Measurements from ENCODE around the gene SLC2A14.

Gene SLC2A14

DNA sequence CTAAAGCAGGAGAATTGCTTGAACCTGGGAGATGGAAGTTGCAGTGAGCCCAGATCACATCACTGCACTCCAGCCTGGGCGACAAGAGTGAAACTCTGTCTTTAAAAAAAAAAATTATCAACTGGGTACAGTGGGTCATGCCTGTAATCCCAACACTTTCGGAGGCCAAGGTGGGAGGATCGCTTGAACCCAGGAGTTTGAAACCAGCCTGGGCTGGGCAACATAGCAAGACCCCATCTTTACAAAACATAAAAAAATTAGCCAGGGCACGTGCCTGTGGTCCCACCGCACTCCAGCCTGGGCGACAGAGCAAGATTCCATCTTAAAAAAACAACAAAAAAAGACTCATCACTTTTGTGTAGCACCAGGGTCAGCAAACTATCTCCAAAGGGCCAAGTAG, 90.7 kb downstream of the SLC2A14 start:
- no peak overlapping the region for H3K4me3 ChIP-seq (ENCODE audit: low read depth, low read length, poor library complexity, severe bottlenecking)
- no peak overlapping the region for H3K27ac ChIP-seq (ENCODE audit: low read depth, low read length, poor library complexity, severe bottlenecking)
- H3K4me1 ChIP-seq (ENCODE audit: insufficient read depth, low read length, severe bottlenecking): no peaks in the 10 kb centered on the region
- H3K9ac ChIP-seq (ENCODE audit: low read length): no peak overlapping the region
- H3K9me2 ChIP-seq (ENCODE audit: low read depth, low read length): no peaks in the 10 kb centered on the region
- H3K4me2 ChIP-seq (ENCODE audit: low read length): no peak overlapping the region
- no peak overlapping the region for H2AFZ ChIP-seq (ENCODE audit: low read length)
- H3K79me2 ChIP-seq (ENCODE audit: insufficient read depth, low read length): no peaks in the 10 kb centered on the region
- H3K9me3 ChIP-seq (ENCODE audit: low read length): no peaks in the 10 kb centered on the region
- TF ChIP-seq CTCF (IDR thresholded peaks at IDR 0.05; ENCODE audit: low read length): no peak
- no peak for TF ChIP-seq EZH2 (IDR thresholded peaks at IDR 0.05; ENCODE audit: borderline replicate concordance, low read length)
- no peaks in the 10 kb centered on the region for H3K27me3 ChIP-seq (ENCODE audit: insufficient read depth, low read length)
- H3F3A ChIP-seq (ENCODE audit: insufficient read depth, low read length): no peaks in the 10 kb centered on the region
- no peaks in the 10 kb centered on the region for H4K20me1 ChIP-seq (ENCODE audit: insufficient read depth, low read length)
- no peaks in the 10 kb centered on the region for H3K36me3 ChIP-seq (ENCODE audit: insufficient read depth, low read length)

- Histone ChIP-seq H3K9ac (ENCODE audit: low read length) (no peak overlapping the region), H3K4me2 (ENCODE audit: low read length) (no peak overlapping the region), H3F3A (ENCODE audit: insufficient read depth, low read length) (no peaks in the 10 kb centered on the region), H2AFZ (ENCODE audit: low read length) (no peak overlapping the region), H3K27me3 (ENCODE audit: insufficient read depth, low read length) (no peaks in the 10 kb centered on the region), H3K36me3 (ENCODE audit: insufficient read depth, low read length) (no peaks in the 10 kb centered on the region), H3K9me3 (ENCODE audit: low read length) (no peaks in the 10 kb centered on the region), H4K20me1 (ENCODE audit: insufficient read depth, low read length) (no peaks in the 10 kb centered on the region), H3K27ac (ENCODE audit: low read depth, low read length, poor library complexity, severe bottlenecking) (no peak overlapping the region), H3K79me2 (ENCODE audit: insufficient read depth, low read length) (no peaks in the 10 kb centered on the region), H3K9me2 (ENCODE audit: low read depth, low read length) (no peaks in the 10 kb centered on the region), H3K4me1 (ENCODE audit: insufficient read depth, low read length, severe bottlenecking) (no peaks in the 10 kb centered on the region), H3K4me3 (ENCODE audit: low read depth, low read length, poor library complexity, severe bottlenecking) (no peak overlapping the region)
- no peak for TF ChIP-seq CTCF (IDR thresholded peaks at IDR 0.05; ENCODE audit: low read length)
- no peak for TF ChIP-seq EZH2 (IDR thresholded peaks at IDR 0.05; ENCODE audit: borderline replicate concordance, low read length)
Measured at GRCh38 chr12:7781274-7781673, 91.4 kb downstream of the SLC2A14 start.

DNA sequence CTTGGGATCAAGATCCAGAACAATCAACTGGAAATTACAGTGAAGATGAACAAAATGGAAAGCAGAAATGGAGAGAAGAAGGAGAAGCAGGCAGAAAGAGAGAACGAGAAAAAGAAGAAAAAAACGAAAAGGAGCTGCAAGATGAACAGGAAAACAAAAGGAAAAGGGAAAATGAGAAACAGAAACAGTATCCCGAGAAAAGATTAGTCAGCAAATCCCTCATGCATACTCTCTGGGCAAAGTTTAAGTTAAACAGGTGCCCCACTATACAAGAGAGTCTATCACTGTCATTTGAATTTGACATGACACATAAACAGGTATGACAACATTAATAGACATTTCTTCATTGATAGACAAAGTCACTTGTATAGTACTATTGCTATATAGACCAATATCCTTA, 102.7 kb downstream of the SLC2A14 start:
- Histone ChIP-seq H2AFZ (ENCODE audit: low read length) (no peak overlapping the region), H4K20me1 (ENCODE audit: insufficient read depth, low read length) (no peaks in the 10 kb centered on the region), H3K4me2 (ENCODE audit: low read length) (no peak overlapping the region), H3K27ac (ENCODE audit: low read depth, low read length, poor library complexity, severe bottlenecking) (no peak overlapping the region), H3K9me3 (ENCODE audit: low read length) (no peaks in the 10 kb centered on the region), H3K9ac (ENCODE audit: low read length) (no peak overlapping the region), H3K4me3 (ENCODE audit: low read depth, low read length, poor library complexity, severe bottlenecking) (no peak overlapping the region), H3K79me2 (ENCODE audit: insufficient read depth, low read length) (no peaks in the 10 kb centered on the region), H3K27me3 (ENCODE audit: insufficient read depth, low read length) (no peaks in the 10 kb centered on the region), H3K9me2 (ENCODE audit: low read depth, low read length) (no peaks in the 10 kb centered on the region), H3F3A (ENCODE audit: insufficient read depth, low read length) (no peaks in the 10 kb centered on the region), H3K4me1 (ENCODE audit: insufficient read depth, low read length, severe bottlenecking) (no peaks in the 10 kb centered on the region), H3K36me3 (ENCODE audit: insufficient read depth, low read length) (no peaks in the 10 kb centered on the region)
- no peak for TF ChIP-seq CTCF (IDR thresholded peaks at IDR 0.05; ENCODE audit: low read length)
- TF ChIP-seq EZH2 (IDR thresholded peaks at IDR 0.05; ENCODE audit: borderline replicate concordance, low read length): no peak

Measured in OCI-LY1 (cell line).